Left lung (tissue), 10 donors: Measurements from ENCODE around the gene BARX1. TPM values are rescaled to one million over a fixed set of nuclear protein-coding genes. Genes with fewer than 3 reads are reported as not detected.

Experiments used
- ATAC-seq: fragments of 200-7000 bp; cut with Tn5 transposase; one replicate; pipeline ENCODE4 v1.9.1; 2020; ENCODE audit warnings: moderate library complexity
- DNase-seq, 4 donors: peaks; one replicate each; pipeline ENCODE4 v3.0.0-alpha.2; 2013 to 2020
- H3K27ac ChIP-seq, 2 donors: fragments of 200-600 bp; sonication (generic) in 1 of 2; one replicate each; pipeline versions ENCODE4 v1.5.0 to v1.8.0; 2020 to 2021
- H3K27me3 ChIP-seq, 2 donors: fragments of 200-600 bp; sonication (generic) in 1 of 2; one replicate each; pipeline versions ENCODE4 v1.5.0 to v1.8.0; 2020 to 2021
- H3K36me3 ChIP-seq, 2 donors: fragments of 200-600 bp; sonication (generic) in 1 of 2; one replicate each; pipeline versions ENCODE4 v1.5.0 to v1.8.0; 2020 to 2021
- H3K4me1 ChIP-seq, 2 donors: fragments of 200-600 bp; one replicate each; pipeline ENCODE4 v1.8.0; 2021
- H3K4me3 ChIP-seq, 2 donors: fragments of 200-600 bp; sonication (generic) in 1 of 2; one replicate each; pipeline versions ENCODE4 v1.5.0 to v1.8.0; 2020 to 2021; ENCODE audit warnings: mild to moderate bottlenecking in 1 of 2
- H3K9me3 ChIP-seq, 2 donors: fragments of 200-600 bp; sonication (generic) in 1 of 2; one replicate each; pipeline versions ENCODE4 v1.5.0 to v1.8.0; 2020 to 2021
- intact Hi-C, 2 donors: fragments of 100-400 bp; cut with DNase I; formaldehyde crosslinking; loops; one replicate each; pipeline versions ENCODE4 v1.11.2 to v1.14.2; 2022
- polyA plus RNA-seq, 6 donors: library from polyadenylated mRNA; unstranded; fragments of 120-200 nt; gene quantifications; one replicate each; pipeline ENCODE4 v1.2.1, GENCODE V29; 2013; ENCODE audit not compliant: insufficient read length in 6 of 6
- total RNA-seq, 2 donors: library from RNA; stranded (reverse); fragmentation: NEBNext Ultra II Directional; extraction: Animal tissue kit (Norgen Biotek cat#: 25700); gene quantifications; one replicate each; pipeline ENCODE4 v1.2.1, GENCODE V29; 2021
- TF ChIP-seq, protein P1 (sequence below), 2 donors: fragments of 200-600 bp; sonication (generic) in 1 of 2; IDR thresholded peaks; one replicate each; pipeline versions ENCODE4 v1.5.0 to v1.8.0; 2021; ENCODE audit warnings: antibody characterized with exemption in 2 of 2
- donor health status: DM: no; HTN: yes; CAD: no.
- donor health status: DM: no; HTN: no; CAD: no.

The BARX1 gene
- total and polyA plus RNA-seq, 8 donors = not detected

DNA sequence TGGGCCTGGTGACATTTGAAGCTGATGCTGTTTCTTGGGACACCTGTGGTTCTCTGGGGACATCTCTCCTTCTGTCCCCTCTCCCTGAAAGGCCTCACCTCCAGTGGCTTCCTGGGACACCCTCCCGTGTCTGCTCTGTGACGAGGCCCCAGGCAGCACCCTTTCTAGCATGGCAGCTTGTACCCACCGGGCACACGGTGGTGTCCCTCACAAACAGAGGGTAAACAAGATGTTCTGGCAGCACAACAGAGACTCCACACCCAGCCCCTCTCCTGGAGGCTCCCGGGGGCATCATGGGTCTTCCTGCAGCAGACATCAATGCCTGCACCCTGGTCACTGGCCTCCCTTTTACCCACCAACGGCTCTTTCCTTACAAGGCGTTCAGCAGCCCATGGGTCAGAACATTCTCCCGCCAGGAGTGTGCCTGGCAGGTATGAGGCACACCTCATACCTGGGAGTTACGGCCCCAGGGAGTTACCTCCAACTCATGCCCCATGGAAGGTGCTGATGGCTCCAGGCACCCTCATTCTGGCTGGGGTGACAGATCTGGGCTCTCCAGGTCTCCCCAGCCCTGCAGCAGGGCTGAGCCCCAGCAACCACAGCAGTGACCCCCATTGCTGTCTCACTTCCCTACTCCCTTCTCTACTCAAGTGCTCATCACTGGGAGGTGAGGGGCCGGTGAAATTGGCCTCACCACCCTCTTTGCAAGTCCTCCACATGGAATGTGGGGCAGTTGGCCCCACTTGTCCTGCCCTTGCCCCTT lies 51.1 kb downstream of the BARX1 start:
- intact Hi-C loops = no loop called here
- Histone ChIP-seq H3K9me3 (no peaks in the 10 kb centered on the region), H3K27me3 (peaks cover 0 to 33% of the 10 kb centered on the region in 2 donors), H3K27ac (no peak overlapping the region), H3K36me3 (no peaks in the 10 kb centered on the region), H3K4me3 (no peak overlapping the region), H3K4me1 (no peaks in the 10 kb centered on the region)
- DNase-seq (peak in 1 of 4 donors; percentile 33), ATAC-seq (no peak)
- TF ChIP-seq, protein P1, sequence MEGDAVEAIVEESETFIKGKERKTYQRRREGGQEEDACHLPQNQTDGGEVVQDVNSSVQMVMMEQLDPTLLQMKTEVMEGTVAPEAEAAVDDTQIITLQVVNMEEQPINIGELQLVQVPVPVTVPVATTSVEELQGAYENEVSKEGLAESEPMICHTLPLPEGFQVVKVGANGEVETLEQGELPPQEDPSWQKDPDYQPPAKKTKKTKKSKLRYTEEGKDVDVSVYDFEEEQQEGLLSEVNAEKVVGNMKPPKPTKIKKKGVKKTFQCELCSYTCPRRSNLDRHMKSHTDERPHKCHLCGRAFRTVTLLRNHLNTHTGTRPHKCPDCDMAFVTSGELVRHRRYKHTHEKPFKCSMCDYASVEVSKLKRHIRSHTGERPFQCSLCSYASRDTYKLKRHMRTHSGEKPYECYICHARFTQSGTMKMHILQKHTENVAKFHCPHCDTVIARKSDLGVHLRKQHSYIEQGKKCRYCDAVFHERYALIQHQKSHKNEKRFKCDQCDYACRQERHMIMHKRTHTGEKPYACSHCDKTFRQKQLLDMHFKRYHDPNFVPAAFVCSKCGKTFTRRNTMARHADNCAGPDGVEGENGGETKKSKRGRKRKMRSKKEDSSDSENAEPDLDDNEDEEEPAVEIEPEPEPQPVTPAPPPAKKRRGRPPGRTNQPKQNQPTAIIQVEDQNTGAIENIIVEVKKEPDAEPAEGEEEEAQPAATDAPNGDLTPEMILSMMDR (IDR thresholded peaks at IDR 0.05) = no peak

DNA sequence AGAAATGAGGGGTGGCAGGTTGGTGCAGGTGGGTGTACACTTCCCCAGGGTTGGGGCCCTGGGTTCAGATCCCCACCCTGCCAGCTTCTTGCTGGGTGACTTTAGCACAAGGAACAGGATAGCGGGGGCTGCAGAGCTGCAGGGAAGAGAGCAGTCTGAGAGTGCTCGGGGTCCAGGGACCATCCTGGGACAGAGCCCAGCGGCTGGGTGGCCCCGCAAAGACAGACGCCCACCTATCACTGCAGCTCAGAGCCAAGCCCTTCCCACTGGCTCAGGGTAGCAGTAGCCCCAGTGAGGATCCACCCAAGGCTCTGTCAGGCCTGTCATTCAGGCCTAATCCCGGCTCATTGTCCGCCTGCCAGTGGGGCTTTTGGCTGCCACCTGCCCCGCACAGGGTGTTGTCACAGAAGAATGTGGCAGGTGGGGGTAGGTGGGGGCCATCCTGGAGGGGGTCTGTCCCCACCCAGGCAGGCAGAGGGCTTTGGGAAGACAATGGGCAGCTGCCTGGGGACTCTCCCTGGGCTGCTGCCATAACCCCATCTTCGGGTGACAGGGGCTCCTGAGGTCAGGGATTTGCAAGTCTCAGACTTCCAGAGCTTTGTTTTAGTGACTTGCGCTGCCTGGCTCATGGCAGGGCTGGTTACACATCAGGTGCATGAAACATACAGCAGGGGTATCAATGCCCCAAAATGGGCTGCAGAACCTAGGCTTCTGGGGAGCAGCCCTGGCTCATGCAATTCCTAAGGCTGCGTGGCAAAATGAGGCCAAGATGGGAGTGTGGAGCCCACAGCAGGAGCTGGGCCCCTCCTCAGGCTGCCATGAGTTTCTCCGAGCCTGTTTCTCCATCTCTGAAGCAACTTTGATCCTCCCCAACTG lies 52.1 kb downstream of the BARX1 start:
- DNase-seq = no peak
- H3K4me3 ChIP-seq = no peak overlapping the region
- no peaks in the 10 kb centered on the region for H3K4me1 ChIP-seq
- no peaks in the 10 kb centered on the region for H3K36me3 ChIP-seq
- H3K27me3 ChIP-seq = peaks cover 0 to 22% of the 10 kb centered on the region in 2 donors
- intact Hi-C loops = no loop called here
- TF ChIP-seq, protein P1 (IDR thresholded peaks at IDR 0.05) = no peak
- no peak for ATAC-seq
- no peaks in the 10 kb centered on the region for H3K9me3 ChIP-seq
- H3K27ac ChIP-seq = no peak overlapping the region

DNA sequence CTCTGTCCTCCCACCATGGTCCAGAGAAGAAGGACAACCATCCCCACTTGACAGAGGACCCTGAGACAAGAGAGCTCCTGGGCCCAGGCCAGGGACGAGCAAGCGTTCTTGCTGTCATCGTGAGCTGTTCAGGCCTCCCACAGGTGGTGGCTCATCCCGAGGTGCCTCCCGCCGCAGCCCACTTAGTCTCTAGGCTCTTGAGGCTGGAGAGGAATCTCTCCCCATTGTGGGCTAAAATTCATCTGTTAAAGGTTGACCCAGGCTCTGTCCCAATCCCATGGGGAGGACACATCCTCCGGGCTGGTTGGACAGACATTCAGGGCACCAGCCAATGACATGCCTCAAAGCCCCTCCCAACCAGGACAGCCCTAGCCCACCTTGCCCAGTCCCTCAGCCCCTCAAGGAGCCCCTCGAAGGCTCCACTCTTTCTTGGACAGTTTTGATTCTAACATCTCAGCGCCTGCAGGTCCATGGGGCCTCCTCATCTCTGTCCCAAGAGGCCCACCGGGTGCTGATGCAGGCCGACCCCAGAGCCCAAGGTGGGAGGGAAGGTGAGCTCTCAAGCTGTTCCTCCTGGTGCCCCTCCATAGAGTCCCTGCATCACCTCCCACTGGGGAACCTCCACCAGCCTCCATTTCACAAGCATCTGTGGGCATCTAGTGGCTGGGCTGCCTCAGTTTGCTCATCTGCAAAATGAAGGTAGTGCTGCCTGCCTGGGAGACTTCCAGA lies 52.9 kb downstream of the BARX1 start:
- no peak for ATAC-seq
- Histone ChIP-seq H3K4me3 (no peak overlapping the region), H3K36me3 (no peaks in the 10 kb centered on the region), H3K9me3 (no peaks in the 10 kb centered on the region), H3K27me3 (peaks cover 0 to 14% of the 10 kb centered on the region in 2 donors), H3K27ac (no peak overlapping the region), H3K4me1 (no peaks in the 10 kb centered on the region)
- intact Hi-C loops = no loop called here
- no peak for DNase-seq
- TF ChIP-seq, protein P1 (IDR thresholded peaks at IDR 0.05) = no peak

Other genes starting within 250 kb of the BARX1 start
- gene PTPDC1, start 129.1 kb upstream of the BARX1 start, total RNA-seq = 10 to 100 TPM in 1 of 2 donors, 1 to 10 TPM in 1; 9.2 to 10.3 TPM
- gene PTPDC1, start 129.1 kb upstream of the BARX1 start, polyA plus RNA-seq = 10 to 100 TPM; 15.0 to 18.7 (median 15.9) TPM